Transverse colon (tissue), 4 donors: ENCODE measurements around the gene POLA2. TPM values are rescaled to one million over a fixed set of nuclear protein-coding genes. Genes with fewer than 3 reads are reported as not detected.

Experiments used
- DNase-seq: peaks from one replicate; pipeline ENCODE4 v3.0.0-alpha.2; 2019
- H3K27ac ChIP-seq, 4 donors: fragments of 200-600 bp; sonication (generic); 2 replicates each; pipeline ENCODE4 v1.5.1; 2016 to 2018; ENCODE audit warnings: inconsistent platforms in 4 of 4
- H3K27me3 ChIP-seq: fragments of 200-600 bp; sonication (generic); 2 replicates; pipeline ENCODE4 v1.5.1; 2017; ENCODE audit warnings: inconsistent platforms
- H3K36me3 ChIP-seq, 4 donors: fragments of 200-600 bp; sonication (generic); 2 replicates each; pipeline ENCODE4 v1.5.1; 2017 to 2019; ENCODE audit warnings: inconsistent platforms in 4 of 4
- H3K4me1 ChIP-seq, 4 donors: fragments of 200-600 bp; sonication (generic); 2 replicates each; pipeline ENCODE4 v1.5.1; 2017 to 2020; ENCODE audit warnings: inconsistent platforms in 4 of 4
- H3K4me3 ChIP-seq, 4 donors: fragments of 200-600 bp; sonication (generic); 1 replicate in 1 of 4; 2 replicates in 3 of 4; pipeline versions ENCODE4 v1.5.1 to v1.6.1; 2017 to 2019; ENCODE audit warnings: inconsistent platforms in 4 of 4
- H3K9me3 ChIP-seq, 2 donors: fragments of 200-600 bp; sonication (generic); 2 replicates each; pipeline ENCODE4 v1.5.1; 2017 to 2019; ENCODE audit warnings: inconsistent platforms in 2 of 2
- CTCF ChIP-seq, 5 experiments: fragments of 200-600 bp in 3 of 5; fragments of 450-650 bp in 2 of 5; sonication (generic) in 3 of 5; IDR thresholded peaks; 1 replicate in 2 of 5; 2 replicates in 3 of 5; pipeline ENCODE4 v1.5.1; 2016 to 2017; ENCODE audit warnings: antibody characterized with exemption in 5 of 5, inconsistent platforms in 3 of 5, mild to moderate bottlenecking in 2 of 5, moderate library complexity in 1 of 5
- EP300 ChIP-seq: sonication (generic); formaldehyde crosslinking; IDR thresholded peaks from one replicate; pipeline ENCODE4 v1.6.1; 2017; ENCODE audit warnings: antibody characterized with exemption, low read depth
- POLR2A ChIP-seq: fragments of 450-650 bp; IDR thresholded peaks from one replicate; pipeline ENCODE4 v1.6.1; 2016; ENCODE audit warnings: antibody characterized with exemption, mild to moderate bottlenecking, moderate library complexity
- POLR2AphosphoS5 ChIP-seq, 3 donors: sonication (generic); formaldehyde crosslinking; IDR thresholded peaks; one replicate each; pipeline ENCODE4 v1.6.1; 2016; ENCODE audit warnings: antibody characterized with exemption in 3 of 3
- WGBS, 2 donors: methylation state at CpG; one replicate each; pipeline ENCODE4 v1.1.5; 2018; ENCODE audit warnings: low coverage in 1 of 2; 5-methylcytosine and 5-hydroxymethylcytosine counted together
- in situ Hi-C, 4 donors: fragments of 200-750 bp; cut with MboI; loops; one replicate each; pipeline versions ENCODE4 v1.15.0 to v1.15.1; 2017; ENCODE audit warnings: low sequenced_read_pairs in 3 of 4, low pct_ligation_motif_present in 1 of 4, low pct_unique_long_range_greater_than_20kb in 1 of 4
- intact Hi-C: fragments of 100-400 bp; cut with DNase I; formaldehyde crosslinking; loops from one replicate; pipeline ENCODE4 v1.15.1; 2023; ENCODE audit warnings: low total_unique reads
- total RNA-seq, 4 donors: library from RNA; depleted of rRNA; stranded (reverse); fragments of >200 nt; gene quantifications; one replicate each; pipeline ENCODE4 v1.1.0, GENCODE V29; 2016

Gene POLA2
- total RNA-seq, 4 donors from 2014 or later, result 3.0 to 17.5 (median 6.2) TPM

- WGBS, 2 donors, result 0% methylated on average over 4 to 44 of the region's 74 CpGs
- Histone ChIP-seq H3K4me1 (peaks cover 20 to 62% (median 43%) of the 10 kb centered on the region in 4 donors), H3K36me3 (no peaks in the 10 kb centered on the region), H3K27ac (peak within 1 kb of the TSS; percentile 90 to 91 (median 90)), H3K4me3 (peak within 1 kb of the TSS; percentile 51 to 67 (median 60)), H3K9me3 (no peaks in the 10 kb centered on the region), H3K27me3 (no peaks in the 10 kb centered on the region)
- DNase-seq, result peak; percentile 92
- in situ Hi-C loops (loop anchor here in 1 of 4 donors (5.0 kb wide), 1 partner anchor 37 kb away; no protein-coding TSS in a partner anchor), intact Hi-C loops (loop anchor here (2.0 kb wide), 1 partner anchor 40 kb away; no protein-coding TSS in a partner anchor)
- TF ChIP-seq POLR2AphosphoS5 (IDR thresholded peaks at IDR 0.05) (peak; percentile 92 to 93 (median 92)), POLR2A (peak; percentile 79), EP300 (no peak)
These were observed 52.9 kb downstream of the POLA2 start, which contains the start of gene CDC42EP2 for GRCh38 chr11:65314501-65315203. CDC42EP2 (plus strand) TSS chr11:65314866; CDS start chr11:65320899, 6,033 bp downstream.

GRCh38 chr11:65315204-65315865, 53.6 kb downstream of the POLA2 start:
- no peaks in the 10 kb centered on the region for H3K9me3 ChIP-seq
- TF ChIP-seq POLR2A, result no peak
- TF ChIP-seq CTCF (IDR thresholded peaks at IDR 0.05), result peak; percentile 95 to 98 (median 97)
- no peak for TF ChIP-seq EP300
- TF ChIP-seq POLR2AphosphoS5 (IDR thresholded peaks at IDR 0.05), result no peak
- peak overlapping the region; percentile 90 to 91 (median 90) for H3K27ac ChIP-seq
- H3K27me3 ChIP-seq, result no peaks in the 10 kb centered on the region
- peaks cover 20 to 55% (median 44%) of the 10 kb centered on the region in 4 donors for H3K4me1 ChIP-seq
- 0% methylated on average over 26 of the region's 59 CpGs; no CpG with 5 or more reads in 1 of the 2 donors for WGBS, 2 donors
- in situ Hi-C loops, result no loop called here
- H3K36me3 ChIP-seq, result no peaks in the 10 kb centered on the region
- peak; percentile 85 for DNase-seq
- peak overlapping the region; percentile 51 to 67 (median 60) for H3K4me3 ChIP-seq
- intact Hi-C loops, result loop anchor here (2.0 kb wide), 1 partner anchor 41 kb away; no protein-coding TSS in a partner anchor

GRCh38 chr11:65315866-65316226, 54.1 kb downstream of the POLA2 start:
- Histone ChIP-seq H3K4me3 (peak overlapping the region; percentile 51 to 67 (median 60)), H3K36me3 (peaks cover 0 to 3% (median 1%) of the 10 kb centered on the region in 4 donors), H3K4me1 (peaks cover 20 to 50% (median 39%) of the 10 kb centered on the region in 4 donors), H3K27ac (peak overlapping the region; percentile 90 to 91 (median 90)), H3K9me3 (no peaks in the 10 kb centered on the region), H3K27me3 (no peaks in the 10 kb centered on the region)
- peak in 2 of 5 experiments; percentile 19 to 56 for TF ChIP-seq CTCF (IDR thresholded peaks at IDR 0.05)
- TF ChIP-seq EP300, result no peak
- intact Hi-C loops, result loop anchor here (2.0 kb wide), 1 partner anchor 41 kb away; no protein-coding TSS in a partner anchor
- WGBS, 2 donors, result 0 to 4% methylated on average over 2 to 8 of the region's 8 CpGs
- in situ Hi-C loops, result no loop called here
- no peak for DNase-seq

- intact Hi-C loops, result no loop called here
- H3K4me1 ChIP-seq, result peaks cover 20 to 47% (median 37%) of the 10 kb centered on the region in 4 donors
- TF ChIP-seq EP300 (no peak), POLR2AphosphoS5 (IDR thresholded peaks at IDR 0.05) (no peak), CTCF (IDR thresholded peaks at IDR 0.05) (no peak), POLR2A (no peak)
These were observed 54.7 kb downstream of the POLA2 start for GRCh38 chr11:65316227-65317024.

More at GRCh38 chr11:65316227-65317024, 54.7 kb downstream of the POLA2 start:
- 30% methylated on average over 20 of the region's 20 CpGs; no CpG with 5 or more reads in 1 of the 2 donors for WGBS, 2 donors
- Histone ChIP-seq H3K36me3 (peaks cover 0 to 9% (median 4%) of the 10 kb centered on the region in 4 donors), H3K27me3 (no peaks in the 10 kb centered on the region), H3K4me3 (peak overlapping the region; percentile 51 to 67 (median 60)), H3K27ac (peak overlapping the region; percentile 90 to 91 (median 90)), H3K9me3 (no peaks in the 10 kb centered on the region)
- in situ Hi-C loops, result no loop called here
- DNase-seq, result peak; percentile 34
